ENCODE results near the gene MRPS22. TPM values are rescaled to one million over a fixed set of nuclear protein-coding genes. Genes with fewer than 3 reads are reported as not detected.

The MRPS22 gene
- total and polyA plus RNA-seq, 2 donors from 2014 or later, result 36.7 to 58.7 TPM

DNA sequence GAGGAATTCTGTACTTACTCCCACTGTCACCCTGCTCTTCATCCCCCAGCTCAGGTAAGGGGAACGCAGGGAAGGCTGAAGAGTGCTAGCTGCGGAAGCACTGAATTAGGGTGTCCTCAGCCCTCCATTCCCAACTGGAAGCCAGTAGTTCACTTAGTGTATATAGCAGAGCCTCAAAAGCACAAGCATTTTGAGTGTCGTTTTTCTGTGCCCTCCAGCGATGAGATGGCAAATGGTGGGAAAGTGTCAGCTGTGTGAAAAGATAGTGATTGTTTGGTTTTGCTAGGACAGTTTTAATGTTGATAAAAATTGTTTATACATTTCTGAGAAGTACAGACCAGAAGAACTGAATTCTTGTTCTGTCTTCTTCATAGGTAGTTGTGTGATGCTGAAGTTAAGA lies 10.8 kb downstream of the MRPS22 start:
- Histone ChIP-seq H3K9me3 (ENCODE audit: control insufficient read depth in 2 of 3, insufficient read depth in 1 of 3, low read length in 3 of 3) (no peaks in the 10 kb centered on the region), H3K4me3 (ENCODE audit: low read length in 3 of 3) (no peak overlapping the region), H3K27ac (ENCODE audit: low read depth in 2 of 2, low read length in 2 of 2) (no peak overlapping the region), H3K9ac (ENCODE audit: low read length in 3 of 3) (no peak overlapping the region), H3K27me3 (ENCODE audit: control insufficient read depth, insufficient read depth, low read length) (no peaks in the 10 kb centered on the region), H3K4me1 (ENCODE audit: control insufficient read depth in 2 of 3, insufficient read depth in 2 of 3, low read depth in 1 of 3, low read length in 3 of 3) (no peaks in the 10 kb centered on the region), H3K36me3 (ENCODE audit: control insufficient read depth in 2 of 3, insufficient read depth in 3 of 3, low read length in 3 of 3) (peaks cover 20 to 63% (median 55%) of the 10 kb centered on the region in 3 donors)
- DNase-seq (no peak), FAIRE-seq (no peak)
- intact Hi-C loops (cut with DNase I), result no loop called here
- TF ChIP-seq, protein P1, sequence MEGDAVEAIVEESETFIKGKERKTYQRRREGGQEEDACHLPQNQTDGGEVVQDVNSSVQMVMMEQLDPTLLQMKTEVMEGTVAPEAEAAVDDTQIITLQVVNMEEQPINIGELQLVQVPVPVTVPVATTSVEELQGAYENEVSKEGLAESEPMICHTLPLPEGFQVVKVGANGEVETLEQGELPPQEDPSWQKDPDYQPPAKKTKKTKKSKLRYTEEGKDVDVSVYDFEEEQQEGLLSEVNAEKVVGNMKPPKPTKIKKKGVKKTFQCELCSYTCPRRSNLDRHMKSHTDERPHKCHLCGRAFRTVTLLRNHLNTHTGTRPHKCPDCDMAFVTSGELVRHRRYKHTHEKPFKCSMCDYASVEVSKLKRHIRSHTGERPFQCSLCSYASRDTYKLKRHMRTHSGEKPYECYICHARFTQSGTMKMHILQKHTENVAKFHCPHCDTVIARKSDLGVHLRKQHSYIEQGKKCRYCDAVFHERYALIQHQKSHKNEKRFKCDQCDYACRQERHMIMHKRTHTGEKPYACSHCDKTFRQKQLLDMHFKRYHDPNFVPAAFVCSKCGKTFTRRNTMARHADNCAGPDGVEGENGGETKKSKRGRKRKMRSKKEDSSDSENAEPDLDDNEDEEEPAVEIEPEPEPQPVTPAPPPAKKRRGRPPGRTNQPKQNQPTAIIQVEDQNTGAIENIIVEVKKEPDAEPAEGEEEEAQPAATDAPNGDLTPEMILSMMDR (IDR thresholded peaks at IDR 0.05; ENCODE audit: borderline replicate concordance, extremely low read depth, insufficient read depth), result no peak

GRCh38 chr3:139355476-139355875 lies 11.7 kb downstream of the MRPS22 start:
- Histone ChIP-seq H3K4me3 (ENCODE audit: low read length in 3 of 3) (no peak overlapping the region), H3K27ac (ENCODE audit: low read depth in 2 of 2, low read length in 2 of 2) (no peak overlapping the region), H3K9me3 (ENCODE audit: control insufficient read depth in 2 of 3, insufficient read depth in 1 of 3, low read length in 3 of 3) (no peaks in the 10 kb centered on the region), H3K9ac (ENCODE audit: low read length in 3 of 3) (no peak overlapping the region), H3K27me3 (ENCODE audit: control insufficient read depth, insufficient read depth, low read length) (no peaks in the 10 kb centered on the region), H3K36me3 (ENCODE audit: control insufficient read depth in 2 of 3, insufficient read depth in 3 of 3, low read length in 3 of 3) (peaks cover 17 to 69% (median 55%) of the 10 kb centered on the region in 3 donors), H3K4me1 (ENCODE audit: control insufficient read depth in 2 of 3, insufficient read depth in 2 of 3, low read depth in 1 of 3, low read length in 3 of 3) (no peaks in the 10 kb centered on the region)
- TF ChIP-seq, protein P1 (IDR thresholded peaks at IDR 0.05; ENCODE audit: borderline replicate concordance, extremely low read depth, insufficient read depth), result no peak
- no peak for DNase-seq
- FAIRE-seq, result no peak
- intact Hi-C loops (cut with DNase I), result no loop called here

- intact Hi-C loops (cut with DNase I), result no loop called here
- Histone ChIP-seq H3K27me3 (ENCODE audit: control insufficient read depth, insufficient read depth, low read length) (no peaks in the 10 kb centered on the region), H3K9ac (ENCODE audit: low read length in 3 of 3) (no peak overlapping the region), H3K9me3 (ENCODE audit: control insufficient read depth in 2 of 3, insufficient read depth in 1 of 3, low read length in 3 of 3) (no peaks in the 10 kb centered on the region), H3K4me1 (ENCODE audit: control insufficient read depth in 2 of 3, insufficient read depth in 2 of 3, low read depth in 1 of 3, low read length in 3 of 3) (no peaks in the 10 kb centered on the region), H3K27ac (ENCODE audit: low read depth in 2 of 2, low read length in 2 of 2) (no peak overlapping the region), H3K36me3 (ENCODE audit: control insufficient read depth in 2 of 3, insufficient read depth in 3 of 3, low read length in 3 of 3) (peaks cover 19 to 69% (median 55%) of the 10 kb centered on the region in 3 donors), H3K4me3 (ENCODE audit: low read length in 3 of 3) (no peak overlapping the region)
- no peak for DNase-seq
- TF ChIP-seq, protein P1 (IDR thresholded peaks at IDR 0.05; ENCODE audit: borderline replicate concordance, extremely low read depth, insufficient read depth), result no peak
- no peak for FAIRE-seq
These were observed 12.1 kb downstream of the MRPS22 start for GRCh38 chr3:139355891-139356290.

DNA sequence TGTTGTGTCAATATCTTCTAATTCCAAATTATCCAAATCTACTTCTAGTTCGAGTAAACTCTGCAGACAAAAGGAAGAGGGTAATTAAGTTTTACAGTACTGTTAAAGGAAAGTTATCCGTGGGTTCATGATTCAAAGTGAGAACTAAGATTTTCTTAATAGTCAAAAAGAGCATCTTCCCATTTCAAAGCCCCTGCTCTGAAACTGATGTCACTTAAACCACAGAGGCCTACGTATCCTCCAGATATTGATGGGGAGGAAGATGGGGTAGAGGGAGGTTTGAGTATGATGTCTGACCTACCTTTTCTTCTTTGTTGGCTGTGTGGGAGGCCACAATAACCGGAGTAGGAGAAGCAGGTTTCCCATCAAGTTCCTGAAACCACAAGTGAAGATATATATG lies 14.1 kb downstream of the MRPS22 start:
- intact Hi-C loops (cut with DNase I), result no loop called here
- no peak for DNase-seq
- Histone ChIP-seq H3K27me3 (ENCODE audit: control insufficient read depth, insufficient read depth, low read length) (no peaks in the 10 kb centered on the region), H3K27ac (ENCODE audit: low read depth in 2 of 2, low read length in 2 of 2) (no peak overlapping the region), H3K36me3 (ENCODE audit: control insufficient read depth in 2 of 3, insufficient read depth in 3 of 3, low read length in 3 of 3) (peaks cover 21 to 63% (median 51%) of the 10 kb centered on the region in 3 donors), H3K4me3 (ENCODE audit: low read length in 3 of 3) (no peak overlapping the region), H3K9me3 (ENCODE audit: control insufficient read depth in 2 of 3, insufficient read depth in 1 of 3, low read length in 3 of 3) (no peaks in the 10 kb centered on the region), H3K9ac (ENCODE audit: low read length in 3 of 3) (no peak overlapping the region), H3K4me1 (ENCODE audit: control insufficient read depth in 2 of 3, insufficient read depth in 2 of 3, low read depth in 1 of 3, low read length in 3 of 3) (no peaks in the 10 kb centered on the region)
- TF ChIP-seq, protein P1 (IDR thresholded peaks at IDR 0.05; ENCODE audit: borderline replicate concordance, extremely low read depth, insufficient read depth), result no peak
- FAIRE-seq, result no peak
